K562 (cell line): ENCODE data around the gene SPNS2. TPM values are rescaled to one million over a fixed set of nuclear protein-coding genes. Genes with fewer than 3 reads are reported as not detected.

ENCODE experiments used
- ATAC-seq: fragments of 200-7000 bp; cut with Tn5 transposase; 3 replicates; pipeline ENCODE4 v1.9.1; 2020; ENCODE audit warnings: moderate library complexity
- BruUV-seq: library from RNA; stranded (reverse); fragments of 400-500 nt; replicated peaks from 2 replicates; lab custom pipeline; 2021; lab: Mats Ljungman, UMichigan
- CTCF ChIA-PET: fragments of 300-600 bp; formaldehyde crosslinking; extraction: SDS; loops from one replicate; lab custom pipeline; 2021; ENCODE audit warnings: low intra/inter-chr PET ratio; lab: Yijun Ruan, JAX
- POLR2A ChIA-PET: fragments of 300-600, 350-650 bp; sonication (Branson Sonifier 250); formaldehyde crosslinking; extraction: SDS; loops from one replicate; lab custom pipeline; 2021; ENCODE audit warnings: antibody characterized with exemption, inconsistent platforms; lab: Yijun Ruan, JAX
- DNase-seq, 4 experiments: peaks; one replicate each; pipeline versions ENCODE4 v3.0.0 to v3.0.0-alpha.2; 2011 to 2018; ENCODE audit warnings: low spot score in 3 of 4, mixed read lengths in 3 of 4; ENCODE audit errors: extremely low read depth in 1 of 4
- FAIRE-seq: peaks from 2 replicates; lab custom pipeline; 2011; peaks lifted over from hg19 to GRCh38; lab: Jason Lieb, UNC
- H2AFZ ChIP-seq: 2 replicates; pipeline ENCODE4 v1.6.0; 2011; ENCODE audit warnings: low read depth, low read length, control low read depth, inconsistent platforms
- H3K27ac ChIP-seq: fragments of 200-600 bp; 3 replicates; pipeline ENCODE4 v1.8.0; 2011; ENCODE audit warnings: low read depth, mild to moderate bottlenecking, control low read depth, inconsistent platforms, low read length, moderate library complexity, mixed read lengths; ENCODE audit errors: extremely low read depth
- H3K27me3 ChIP-seq, 2 experiments: fragments of 300-600 bp in 1 of 2; 2 replicates in 1 of 2; 3 replicates in 1 of 2; pipeline versions ENCODE4 v1.6.0 to v1.8.0; 2011; ENCODE audit warnings: inconsistent platforms in 2 of 2, low read length in 2 of 2, mild to moderate bottlenecking in 1 of 2, mixed read lengths in 1 of 2, moderate library complexity in 1 of 2; ENCODE audit not compliant: control insufficient read depth in 2 of 2, insufficient read depth in 2 of 2
- H3K36me3 ChIP-seq: fragments of 300-600 bp; 3 replicates; pipeline ENCODE4 v1.8.0; 2011; ENCODE audit warnings: mild to moderate bottlenecking, low read length, inconsistent platforms; ENCODE audit not compliant: control insufficient read depth, insufficient read depth
- H3K4me1 ChIP-seq, 2 experiments: fragments of 200-600 bp in 1 of 2; replicated peaks in 1 of 2; 2 replicates in 1 of 2; 3 replicates in 1 of 2; pipeline versions ENCODE4 v1.5.1 to v1.8.0; 2011; ENCODE audit warnings: inconsistent platforms in 2 of 2, low read length in 2 of 2, mild to moderate bottlenecking in 1 of 2, mixed read lengths in 1 of 2, moderate library complexity in 1 of 2; ENCODE audit not compliant: control insufficient read depth in 2 of 2, insufficient read depth in 2 of 2
- H3K4me2 ChIP-seq: 2 replicates; pipeline ENCODE4 v1.6.1; 2011; ENCODE audit warnings: low read length, control low read depth, inconsistent platforms, mixed read lengths; ENCODE audit not compliant: insufficient read depth
- H3K4me3 ChIP-seq: fragments of 200-600 bp; sonication (generic), shearing (Covaris generic); 2 replicates; pipeline ENCODE4 v1.5.1; 2016; ENCODE audit warnings: control low read depth, inconsistent platforms
- H3K79me2 ChIP-seq: fragments of 200-600 bp; 3 replicates; pipeline ENCODE4 v1.8.0; 2011; ENCODE audit warnings: low read length, inconsistent platforms; ENCODE audit not compliant: control insufficient read depth, insufficient read depth
- H3K9ac ChIP-seq, 2 experiments: 2 replicates each; pipeline versions ENCODE4 v1.6.0 to v1.6.1; 2011; ENCODE audit warnings: low read depth in 2 of 2, low read length in 2 of 2, control low read depth in 1 of 2, inconsistent platforms in 1 of 2, mild to moderate bottlenecking in 1 of 2, mixed read lengths in 1 of 2; ENCODE audit not compliant: insufficient read depth in 1 of 2
- H3K9me1 ChIP-seq: one replicate; pipeline ENCODE4 v1.6.0; 2011; ENCODE audit warnings: inconsistent platforms, mild to moderate bottlenecking, low read length, moderate library complexity; ENCODE audit not compliant: control insufficient read depth, insufficient read depth
- H3K9me3 ChIP-seq: replicated peaks from 2 replicates; pipeline ENCODE4 v1.5.1; 2011; ENCODE audit warnings: low read depth, low read length, inconsistent platforms; ENCODE audit not compliant: control insufficient read depth, insufficient read depth
- H4K20me1 ChIP-seq: replicated peaks from 2 replicates; pipeline ENCODE4 v1.6.1; 2011; ENCODE audit warnings: low read length, inconsistent platforms, mixed read lengths; ENCODE audit not compliant: control insufficient read depth, insufficient read depth
- DACH1 ChIP-seq: fragments of 450-650 bp; IDR thresholded peaks from 2 replicates; pipeline ENCODE4 v1.6.1; 2018; ENCODE audit not compliant: partially characterized antibody
- HCFC1 ChIP-seq: IDR thresholded peaks from 2 replicates; pipeline ENCODE4 v1.6.1; 2012; ENCODE audit warnings: low read depth, low read length, improper control_type of control experiment
- MEIS2 ChIP-seq: fragments of 450-650 bp; IDR thresholded peaks from 2 replicates; pipeline ENCODE4 v1.6.1; 2014; ENCODE audit warnings: mild to moderate bottlenecking; ENCODE audit not compliant: partially characterized antibody
- NCOA4 ChIP-seq: fragments of 450-650 bp; IDR thresholded peaks from 2 replicates; pipeline ENCODE4 v1.6.1; 2018; ENCODE audit warnings: mild to moderate bottlenecking; ENCODE audit not compliant: partially characterized antibody
- PHB2 ChIP-seq: fragments of 450-650 bp; IDR thresholded peaks from 2 replicates; pipeline ENCODE4 v1.6.1; 2017; ENCODE audit warnings: low read depth
- ZNF121 ChIP-seq: sonication (generic); formaldehyde crosslinking; conservative IDR thresholded peaks from 2 replicates; pipeline ENCODE4 v1.8.0; 2022; ENCODE audit warnings: missing genetic modification reagents
- ZNF57 ChIP-seq: fragments of 450-650 bp; formaldehyde crosslinking; IDR thresholded peaks from 2 replicates; pipeline ENCODE4 v1.4.0; 2020; ENCODE audit warnings: mild to moderate bottlenecking, moderate library complexity
- WGBS: fragments of 100-300 bp; shearing (Covaris generic); methylation state at CpG from one replicate; pipeline ENCODE4 v1.1.6; 2016; ENCODE audit warnings: low coverage, mixed read lengths; ENCODE audit not compliant: insufficient coverage; ENCODE audit errors: missing lambda C conversion rate; 5-methylcytosine and 5-hydroxymethylcytosine counted together
- in situ Hi-C: fragments of 300-500 bp; cut with MboI; formaldehyde crosslinking; loops from 4 replicates; pipeline ENCODE4 v1.15.0; 2018; ENCODE audit warnings: inconsistent platforms, mixed read lengths
- intact Hi-C: fragments of 100-400 bp; cut with micrococcal nuclease; formaldehyde crosslinking; loops from 2 replicates; pipeline ENCODE4 v1.14.2; 2022
- polyA plus RNA-seq, 8 experiments: library from polyadenylated mRNA; depleted of rRNA in 4 of 8; stranded (reverse) in 5 of 8; unstranded in 3 of 8; fragments of >200 nt; fragmentation: Nextera tagmentation in 2 of 8; fragmentation: Illumina TruSeq in 1 of 8; extraction: Ambion mirVana in 2 of 8; extraction: Trizol in 1 of 8; gene quantifications; 2 replicates each; pipeline versions ENCODE4 v1.2.1 to v1.2.3, GENCODE V29; 2011 to 2014; ENCODE audit warnings: inconsistent platforms in 1 of 8, missing spikeins in 1 of 8
- total RNA-seq, 7 experiments: library from RNA; depleted of rRNA in 6 of 7; stranded (reverse); fragments of >200 nt in 6 of 7; fragmentation: Illumina TruSeq in 2 of 7; extraction: Trizol in 2 of 7; gene quantifications; 2 replicates each; pipeline versions ENCODE4 v1.2.1 to v1.2.3, GENCODE V29; 2011 to 2021; ENCODE audit warnings: low replicate concordance in 1 of 7

Gene SPNS2
- total and polyA plus RNA-seq, 9 of the 15 experiments (the other 6 are each of a cell fraction or from before 2014, with no cell fraction given), result 0.06 TPM; not detected in 8

DNA sequence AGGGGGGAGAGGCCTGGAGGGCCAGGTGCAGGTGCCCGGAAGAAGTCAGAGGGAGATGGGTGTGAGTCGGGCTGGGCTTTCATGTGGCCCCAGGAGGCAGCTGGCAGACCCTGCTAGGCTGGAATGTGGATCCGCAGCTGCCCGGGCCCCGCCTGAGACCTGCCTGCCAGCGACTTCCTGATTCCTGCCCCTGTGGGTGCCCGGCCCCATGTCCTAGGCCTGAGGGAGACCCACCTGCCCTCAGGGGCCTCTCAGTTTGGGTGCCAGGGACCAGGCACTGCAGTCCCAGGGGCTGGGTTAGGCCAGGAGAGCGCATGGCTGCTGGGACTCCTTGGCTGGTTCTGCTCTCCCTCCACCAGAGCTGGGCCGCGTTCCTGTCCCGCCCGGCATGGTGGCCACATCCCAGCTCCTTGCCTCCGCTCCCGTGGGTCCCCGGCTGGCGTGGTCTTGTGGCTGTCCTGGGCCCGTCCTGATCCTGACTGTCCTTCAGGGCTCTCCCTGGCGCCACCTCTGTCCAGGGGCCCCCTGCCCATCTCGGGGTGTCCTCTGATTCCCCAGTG, 22.1 kb upstream of the SPNS2 start:
- no peak for ATAC-seq
- H3K27me3 ChIP-seq, result peaks cover 14 to 54% of the 10 kb centered on the region in 2 experiments; a peak in 4 of 5 replicates
- no peak overlapping the region for H3K27ac ChIP-seq
- POLR2A ChIA-PET, result no interaction called here
- DNase-seq, result no peak
- no peak overlapping the region for H3K4me2 ChIP-seq
- FAIRE-seq, result no peak
- no peaks in the 10 kb centered on the region for H3K9me1 ChIP-seq
- in situ Hi-C loops, result no loop called here
- H3K4me3 ChIP-seq, result no peak overlapping the region
- BruUV-seq, result no TSS peak
- no peaks in the 10 kb centered on the region for H3K36me3 ChIP-seq
- H4K20me1 ChIP-seq, result no peaks in the 10 kb centered on the region
- TF ChIP-seq DACH1 (no peak), NCOA4 (no peak), MEIS2 (no peak), ZNF57 (CRISPR knock-in tag) (no peak), PHB2 (no peak), ZNF121 (CRISPR knock-in tag) (no peak), HCFC1 (no peak)
- H3K4me1 ChIP-seq, result no peaks in the 10 kb centered on the region
- no peaks in the 10 kb centered on the region for H3K79me2 ChIP-seq
- no peak overlapping the region for H3K9ac ChIP-seq
- 8% methylated on average over 13 of the region's 19 CpGs for WGBS
- H3K9me3 ChIP-seq, result no peaks in the 10 kb centered on the region
- CTCF ChIA-PET, result no interaction called here
- no peak overlapping the region for H2AFZ ChIP-seq
- intact Hi-C loops, result no loop called here
